GM20000 (cell line): ENCODE measurements around the gene ADGRD1.

Source experiments
- DNase-seq: peaks from one replicate; pipeline ENCODE4 v3.0.0; 2012; ENCODE audit warnings: low spot score
- CTCF ChIP-seq: IDR thresholded peaks from 2 replicates; pipeline ENCODE4 v1.5.1; 2012; ENCODE audit warnings: mild to moderate bottlenecking, control low read depth; ENCODE audit errors: extremely low read depth, missing control alignments

Gene ADGRD1

GRCh38 chr12:131050463-131051154 lies 96.9 kb downstream of the ADGRD1 start:
- no peak for TF ChIP-seq CTCF

GRCh38 chr12:131051155-131051473 lies 97.4 kb downstream of the ADGRD1 start:
- no peak for TF ChIP-seq CTCF
- no peak for DNase-seq

More at GRCh38 chr12:131050463-131051154, 96.9 kb downstream of the ADGRD1 start:
- no peak for DNase-seq

- DNase-seq = no peak
- no peak for TF ChIP-seq CTCF
Observed at GRCh38 chr12:131052063-131052781, 98.5 kb downstream of the ADGRD1 start.

- DNase-seq = no peak
- no peak for TF ChIP-seq CTCF
Observed at GRCh38 chr12:131052929-131053328, 99.2 kb downstream of the ADGRD1 start.

GRCh38 chr12:131053567-131053966 lies 99.9 kb downstream of the ADGRD1 start:
- TF ChIP-seq CTCF = no peak
- DNase-seq = no peak

GRCh38 chr12:131054345-131055092 lies 100.8 kb downstream of the ADGRD1 start:
- DNase-seq = no peak
- no peak for TF ChIP-seq CTCF

- DNase-seq = no peak
- TF ChIP-seq CTCF = no peak
Observed at GRCh38 chr12:131055093-131055465, 101.4 kb downstream of the ADGRD1 start.
